Adrenal gland (tissue), 12 donors: ENCODE measurements around the gene AIP. TPM values are rescaled to one million over a fixed set of nuclear protein-coding genes. Genes with fewer than 3 reads are reported as not detected.
"Not testable (repeated sequence)": the region's sequence is repeated elsewhere in the genome, so short reads cannot be mapped to it uniquely, and the experiment has no call there.

Source experiments
- DNase-seq, 7 donors: peaks; one replicate each; pipeline ENCODE4 v3.0.0-alpha.2; 2019 to 2020
- H3K27ac ChIP-seq, 5 donors: fragments of 200-600 bp; sonication (generic) in 4 of 5; 1 replicate in 3 of 5; 2 replicates in 2 of 5; pipeline versions ENCODE4 v1.5.1 to v1.8.0; 2016 to 2020; ENCODE audit warnings: mild to moderate bottlenecking in 1 of 5
- H3K27me3 ChIP-seq: fragments of 200-600 bp; 2 replicates; pipeline ENCODE4 v1.8.0; 2021
- H3K36me3 ChIP-seq, 2 donors: fragments of 200-600 bp; replicated peaks in 1 of 2; 1 replicate in 1 of 2; 2 replicates in 1 of 2; pipeline versions ENCODE4 v1.5.1 to v1.8.0; 2018 to 2022
- H3K4me1 ChIP-seq, 2 donors: fragments of 200-600 bp; replicated peaks in 1 of 2; 1 replicate in 1 of 2; 2 replicates in 1 of 2; pipeline versions ENCODE4 v1.5.1 to v1.8.0; 2018 to 2021
- H3K4me3 ChIP-seq, 4 donors: fragments of 200-600 bp; sonication (generic) in 3 of 4; one replicate each; pipeline ENCODE4 v1.5.1; 2016 to 2018
- H3K9me3 ChIP-seq, 3 donors: fragments of 200-600 bp; sonication (generic) in 1 of 3; replicated peaks in 1 of 3; 1 replicate in 2 of 3; 2 replicates in 1 of 3; pipeline versions ENCODE4 v1.5.1 to v1.8.0; 2016 to 2021
- CTCF ChIP-seq, 6 experiments: fragments of 450-650 bp in 4 of 6; fragments of 200-600 bp in 2 of 6; sonication (generic) in 1 of 6; IDR thresholded peaks; 1 replicate in 5 of 6; 2 replicates in 1 of 6; pipeline versions ENCODE4 v1.5.1 to v1.8.0; 2016 to 2021; ENCODE audit warnings: antibody characterized with exemption in 6 of 6, mild to moderate bottlenecking in 2 of 6, moderate library complexity in 1 of 6
- POLR2A ChIP-seq, 2 donors: fragments of 450-650 bp; IDR thresholded peaks; one replicate each; pipeline ENCODE4 v1.6.1; 2017; ENCODE audit warnings: antibody characterized with exemption in 2 of 2, mild to moderate bottlenecking in 2 of 2, moderate library complexity in 1 of 2
- WGBS, 4 donors: extraction: QIAGEN DNeasy Blood & Tissue Kit in 2 of 4; methylation state at CpG; one replicate each; pipeline versions ENCODE4 v1.1.5 to v1.1.7; 2013 to 2017; 5-methylcytosine and 5-hydroxymethylcytosine counted together
- intact Hi-C, 2 donors: fragments of 100-400 bp; cut with DNase I; formaldehyde crosslinking; loops; one replicate each; pipeline versions ENCODE4 v1.14.1 to v1.15.0; 2022 to 2023
- polyA plus RNA-seq, 3 donors: library from polyadenylated mRNA; stranded (reverse); fragments of 200-250 nt in 2 of 3; fragments of 350-450 nt in 1 of 3; fragmentation: Illumina TruSeq in 1 of 3; extraction: RNeasy Lipid Tissue Mini Kit (QIAGEN cat#74804) in 1 of 3; gene quantifications; one replicate each; pipeline ENCODE4 v1.2.3, GENCODE V29; 2013 to 2014
- total RNA-seq, 9 donors: library from RNA; depleted of rRNA in 4 of 9; stranded (reverse); fragments of >200 nt in 4 of 9; fragments of 120-200 nt in 1 of 9; fragmentation: NEBNext Ultra II Directional in 1 of 9; extraction: Animal tissue kit (Norgen Biotek cat#: 25700) in 1 of 9; gene quantifications; one replicate each; pipeline versions ENCODE4 v1.1.0 to v1.2.4, GENCODE V29; 2013 to 2023
- donor health status: healthy with polysubstance abuse.
- donor health status: Bipolar disorder and iron deficiency.
- donor health status: DM: yes; HTN: yes; CAD: no.
- donor health status: DM: no; HTN: no; CAD: no.
- donor health status: DM: no; HTN: no; CAD: no.
- donor health status: DM: yes; HTN: yes; CAD: no.

Gene AIP
- total and polyA plus RNA-seq, 12 donors: 35.3 to 152 (median 83.9) TPM

GRCh38 chr11:67484847-67485311 lies 2.1 kb downstream of the AIP start:
- Histone ChIP-seq H3K27ac (no peak overlapping the region), H3K4me3 (no peak overlapping the region), H3K27me3 (no peaks in the 10 kb centered on the region), H3K9me3 (no peaks in the 10 kb centered on the region), H3K4me1 (peaks cover 17 to 24% of the 10 kb centered on the region in 2 donors), H3K36me3 (peaks cover 0 to 25% of the 10 kb centered on the region in 2 donors)
- TF ChIP-seq POLR2A (IDR thresholded peaks at IDR 0.05) (no peak), CTCF (IDR thresholded peaks at IDR 0.05) (no peak)
- intact Hi-C loops: no loop called here
- WGBS, 4 donors: 68 to 80% (median 75%) methylated on average over 9 to 11 of the region's 11 CpGs
- no peak for DNase-seq

GRCh38 chr11:67485873-67486361 lies 3.1 kb downstream of the AIP start:
- H3K4me1 ChIP-seq: peaks cover 17 to 24% of the 10 kb centered on the region in 2 donors
- DNase-seq, H3K9me3 ChIP-seq, intact Hi-C loops, H3K4me3 ChIP-seq, H3K27me3 ChIP-seq, H3K27ac ChIP-seq: not testable (repeated sequence)
- peaks cover 0 to 35% of the 10 kb centered on the region in 2 donors for H3K36me3 ChIP-seq
- WGBS, 4 donors: 85 to 91% (median 88%) methylated on average over 7 of the region's 7 CpGs

DNA sequence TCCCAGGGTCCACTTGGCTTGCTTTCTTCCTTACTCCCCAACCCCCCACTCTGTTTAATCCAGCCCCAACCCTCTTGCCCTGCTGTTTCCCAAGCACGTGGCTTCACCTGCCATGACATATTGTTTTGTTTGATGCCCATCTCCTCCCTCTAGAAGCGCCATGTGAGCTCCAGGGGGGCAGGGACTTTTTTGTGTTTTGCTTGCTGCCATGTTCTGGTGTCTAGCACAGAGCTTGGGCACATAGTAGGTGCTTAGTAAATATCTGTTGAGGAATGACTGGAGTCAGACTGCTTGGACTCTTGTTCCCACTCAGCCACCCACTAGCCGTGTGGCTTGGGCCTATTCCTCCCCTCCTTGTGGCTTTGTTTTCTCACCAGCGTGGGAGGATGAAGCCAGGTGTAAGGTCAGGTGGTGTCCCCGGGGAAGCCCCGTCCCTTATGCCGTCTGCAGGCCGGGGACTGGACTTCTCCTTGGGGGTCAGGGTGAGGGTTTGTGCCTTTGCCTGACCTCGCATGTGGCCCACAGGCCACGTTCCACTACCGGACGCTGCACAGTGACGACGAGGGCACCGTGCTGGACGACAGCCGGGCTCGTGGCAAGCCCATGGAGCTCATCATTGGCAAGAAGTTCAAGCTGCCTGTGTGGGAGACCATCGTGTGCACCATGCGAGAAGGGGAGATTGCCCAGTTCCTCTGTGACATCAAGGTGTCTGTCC lies 3.8 kb downstream of the AIP start:
- no peaks in the 10 kb centered on the region for H3K9me3 ChIP-seq
- H3K4me1 ChIP-seq: peaks cover 17 to 24% of the 10 kb centered on the region in 2 donors
- intact Hi-C loops: no loop called here
- TF ChIP-seq CTCF (IDR thresholded peaks at IDR 0.05) (no peak), POLR2A (IDR thresholded peaks at IDR 0.05) (no peak)
- H3K4me3 ChIP-seq: no peak overlapping the region
- DNase-seq: no peak
- no peaks in the 10 kb centered on the region for H3K27me3 ChIP-seq
- WGBS, 4 donors: 82 to 94% (median 87%) methylated on average over 16 to 20 of the region's 20 CpGs
- H3K36me3 ChIP-seq: peaks cover 0 to 42% of the 10 kb centered on the region in 2 donors
- no peak overlapping the region for H3K27ac ChIP-seq

GRCh38 chr11:67489203-67489884 lies 6.5 kb downstream of the AIP start:
- WGBS, 4 donors: 69 to 88% (median 82%) methylated on average over 11 to 25 of the region's 25 CpGs

More at GRCh38 chr11:67489203-67489884, 6.5 kb downstream of the AIP start:
- H3K4me1 ChIP-seq: peaks cover under 1 to 7% of the 10 kb centered on the region in 2 donors
- intact Hi-C loops: no loop called here
- no peak for DNase-seq
- TF ChIP-seq CTCF (IDR thresholded peaks at IDR 0.05): no peak
- TF ChIP-seq POLR2A (IDR thresholded peaks at IDR 0.05): no peak
- no peaks in the 10 kb centered on the region for H3K9me3 ChIP-seq
- no peak overlapping the region for H3K27ac ChIP-seq
- H3K27me3 ChIP-seq: no peaks in the 10 kb centered on the region
- peaks cover 0 to 67% of the 10 kb centered on the region in 2 donors for H3K36me3 ChIP-seq
- H3K4me3 ChIP-seq: no peak overlapping the region
